ENCODE results near the gene FAN1.

Gene FAN1

GRCh38 chr15:30870681-30871080, 33.0 kb upstream of the FAN1 start:
- H3K9me2 ChIP-seq (replicated peaks; ENCODE audit: low read depth, low read length) = no peaks in the 10 kb centered on the region
- no peak overlapping the region for H3K9ac ChIP-seq (ENCODE audit: low read depth, low read length, poor library complexity, severe bottlenecking)
- no peak overlapping the region for H2AFZ ChIP-seq (ENCODE audit: low read length)
- H3K79me2 ChIP-seq (ENCODE audit: insufficient read depth, low read length) = no peaks in the 10 kb centered on the region; the same call in 1 of the 2 replicates
- H4K20me1 ChIP-seq (ENCODE audit: insufficient read depth, low read length, poor library complexity, severe bottlenecking) = no peaks in the 10 kb centered on the region
- H3K36me3 ChIP-seq (ENCODE audit: insufficient read depth, low read length) = peaks cover 3% of the 10 kb centered on the region; the same call in 1 of the 2 replicates
- no peak for TF ChIP-seq EZH2phosphoT487 (IDR thresholded peaks at IDR 0.05; ENCODE audit: borderline replicate concordance)
- TF ChIP-seq, protein P1, sequence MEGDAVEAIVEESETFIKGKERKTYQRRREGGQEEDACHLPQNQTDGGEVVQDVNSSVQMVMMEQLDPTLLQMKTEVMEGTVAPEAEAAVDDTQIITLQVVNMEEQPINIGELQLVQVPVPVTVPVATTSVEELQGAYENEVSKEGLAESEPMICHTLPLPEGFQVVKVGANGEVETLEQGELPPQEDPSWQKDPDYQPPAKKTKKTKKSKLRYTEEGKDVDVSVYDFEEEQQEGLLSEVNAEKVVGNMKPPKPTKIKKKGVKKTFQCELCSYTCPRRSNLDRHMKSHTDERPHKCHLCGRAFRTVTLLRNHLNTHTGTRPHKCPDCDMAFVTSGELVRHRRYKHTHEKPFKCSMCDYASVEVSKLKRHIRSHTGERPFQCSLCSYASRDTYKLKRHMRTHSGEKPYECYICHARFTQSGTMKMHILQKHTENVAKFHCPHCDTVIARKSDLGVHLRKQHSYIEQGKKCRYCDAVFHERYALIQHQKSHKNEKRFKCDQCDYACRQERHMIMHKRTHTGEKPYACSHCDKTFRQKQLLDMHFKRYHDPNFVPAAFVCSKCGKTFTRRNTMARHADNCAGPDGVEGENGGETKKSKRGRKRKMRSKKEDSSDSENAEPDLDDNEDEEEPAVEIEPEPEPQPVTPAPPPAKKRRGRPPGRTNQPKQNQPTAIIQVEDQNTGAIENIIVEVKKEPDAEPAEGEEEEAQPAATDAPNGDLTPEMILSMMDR (conservative IDR thresholded peaks at IDR 0.05; ENCODE audit: low read length) = no peak
- no peaks in the 10 kb centered on the region for H3F3A ChIP-seq (ENCODE audit: low read depth)
- no peaks in the 10 kb centered on the region for H3K9me3 ChIP-seq (ENCODE audit: insufficient read depth, low read depth, low read length)
- H3K27me3 ChIP-seq (ENCODE audit: insufficient read depth, low read length, poor library complexity, severe bottlenecking) = no peaks in the 10 kb centered on the region
- H3K4me1 ChIP-seq (ENCODE audit: insufficient read depth, low read length, poor library complexity, severe bottlenecking) = no peaks in the 10 kb centered on the region
- H3K4me2 ChIP-seq (ENCODE audit: low read depth, low read length, poor library complexity, severe bottlenecking) = no peak overlapping the region
- H3K4me3 ChIP-seq (ENCODE audit: low read length, poor library complexity, severe bottlenecking) = no peak overlapping the region

DNA sequence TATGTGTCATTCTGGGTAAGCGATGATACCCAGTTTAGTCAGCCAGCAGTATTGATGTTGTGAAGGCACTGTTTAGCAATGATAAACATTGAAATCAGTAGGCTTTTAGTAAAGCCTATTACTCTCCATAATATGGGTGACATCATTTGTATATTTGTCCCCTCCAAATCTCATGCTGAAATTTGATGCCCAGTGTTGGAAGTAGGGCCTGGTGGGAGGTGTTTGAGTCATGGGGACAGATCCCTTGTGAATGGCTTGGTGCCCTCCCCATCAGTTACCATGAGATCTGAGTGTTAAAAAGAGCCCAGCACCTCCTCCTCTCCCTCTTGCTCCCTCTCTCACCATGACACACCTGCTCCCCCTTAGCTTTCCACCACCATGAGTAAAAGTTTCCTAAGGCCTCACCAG, 31.4 kb upstream of the FAN1 start:
- Histone ChIP-seq H3K4me3 (ENCODE audit: low read length, poor library complexity, severe bottlenecking) (no peak overlapping the region), H3K9me2 (replicated peaks; ENCODE audit: low read depth, low read length) (no peaks in the 10 kb centered on the region), H4K20me1 (ENCODE audit: insufficient read depth, low read length, poor library complexity, severe bottlenecking) (no peaks in the 10 kb centered on the region), H3K4me1 (ENCODE audit: insufficient read depth, low read length, poor library complexity, severe bottlenecking) (no peaks in the 10 kb centered on the region), H3K27me3 (ENCODE audit: insufficient read depth, low read length, poor library complexity, severe bottlenecking) (no peaks in the 10 kb centered on the region), H3F3A (ENCODE audit: low read depth) (no peaks in the 10 kb centered on the region), H3K79me2 (ENCODE audit: insufficient read depth, low read length) (no peaks in the 10 kb centered on the region; the same call in 1 of the 2 replicates), H3K9me3 (ENCODE audit: insufficient read depth, low read depth, low read length) (no peaks in the 10 kb centered on the region), H3K36me3 (ENCODE audit: insufficient read depth, low read length) (peaks cover 5% of the 10 kb centered on the region; the same call in 1 of the 2 replicates), H3K4me2 (ENCODE audit: low read depth, low read length, poor library complexity, severe bottlenecking) (no peak overlapping the region), H3K9ac (ENCODE audit: low read depth, low read length, poor library complexity, severe bottlenecking) (no peak overlapping the region), H2AFZ (ENCODE audit: low read length) (no peak overlapping the region)
- TF ChIP-seq EZH2phosphoT487 (IDR thresholded peaks at IDR 0.05; ENCODE audit: borderline replicate concordance) = no peak
- TF ChIP-seq, protein P1 (conservative IDR thresholded peaks at IDR 0.05; ENCODE audit: low read length) = no peak

- Histone ChIP-seq H4K20me1 (ENCODE audit: insufficient read depth, low read length, poor library complexity, severe bottlenecking) (no peaks in the 10 kb centered on the region), H3K27me3 (ENCODE audit: insufficient read depth, low read length, poor library complexity, severe bottlenecking) (no peaks in the 10 kb centered on the region), H3K4me2 (ENCODE audit: low read depth, low read length, poor library complexity, severe bottlenecking) (no peak overlapping the region), H3F3A (ENCODE audit: low read depth) (no peaks in the 10 kb centered on the region), H3K79me2 (ENCODE audit: insufficient read depth, low read length) (no peaks in the 10 kb centered on the region; the same call in 1 of the 2 replicates), H3K9me2 (replicated peaks; ENCODE audit: low read depth, low read length) (no peaks in the 10 kb centered on the region), H2AFZ (ENCODE audit: low read length) (no peak overlapping the region), H3K4me1 (ENCODE audit: insufficient read depth, low read length, poor library complexity, severe bottlenecking) (no peaks in the 10 kb centered on the region), H3K9me3 (ENCODE audit: insufficient read depth, low read depth, low read length) (no peaks in the 10 kb centered on the region), H3K36me3 (ENCODE audit: insufficient read depth, low read length) (peaks cover 5% of the 10 kb centered on the region; the same call in 1 of the 2 replicates), H3K9ac (ENCODE audit: low read depth, low read length, poor library complexity, severe bottlenecking) (no peak overlapping the region), H3K4me3 (ENCODE audit: low read length, poor library complexity, severe bottlenecking) (no peak overlapping the region)
- TF ChIP-seq, protein P1 (conservative IDR thresholded peaks at IDR 0.05; ENCODE audit: low read length) = no peak
- no peak for TF ChIP-seq EZH2phosphoT487 (IDR thresholded peaks at IDR 0.05; ENCODE audit: borderline replicate concordance)
Measured at GRCh38 chr15:30877070-30877469, 26.6 kb upstream of the FAN1 start.

Data from Loucy (cell line).